HG03354 (cell line): ENCODE data around the gene BARHL1.

Experiments
- ATAC-seq: cut with Tn5 transposase; IDR thresholded peaks from one replicate; pipeline ENCODE4 v1.9.1; 2021; ENCODE audit warnings: mild to moderate bottlenecking; ENCODE audit not compliant: unreplicated experiment, poor library complexity, severe bottlenecking

The BARHL1 gene

GRCh38 chr9:132585954-132586829 is 3.8 kb downstream of the BARHL1 start:
- no peak for ATAC-seq

GRCh38 chr9:132586830-132587591 is 4.6 kb downstream of the BARHL1 start:
- ATAC-seq, result no peak

GRCh38 chr9:132587592-132587955 is 5.2 kb downstream of the BARHL1 start:
- ATAC-seq, result no peak

GRCh38 chr9:132588098-132588497 is 5.7 kb downstream of the BARHL1 start:
- no peak for ATAC-seq

- ATAC-seq, result no peak
These were observed 6.2 kb downstream of the BARHL1 start for GRCh38 chr9:132588501-132589147.

GRCh38 chr9:132589148-132590036 is 7.0 kb downstream of the BARHL1 start:
- no peak for ATAC-seq

GRCh38 chr9:132590037-132590317 is 7.6 kb downstream of the BARHL1 start:
- ATAC-seq, result no peak

GRCh38 chr9:132590318-132591182 is 8.1 kb downstream of the BARHL1 start:
- ATAC-seq, result no peak

- ATAC-seq, result no peak
These were observed 8.8 kb downstream of the BARHL1 start for GRCh38 chr9:132591244-132591643.

GRCh38 chr9:132591751-132592314 is 9.4 kb downstream of the BARHL1 start:
- ATAC-seq, result no peak

GRCh38 chr9:132592451-132592850 is 10.0 kb downstream of the BARHL1 start:
- ATAC-seq, result no peak

- no peak for ATAC-seq
These were observed 12.0 kb downstream of the BARHL1 start for GRCh38 chr9:132594412-132594811.

GRCh38 chr9:132595319-132595718 is 12.9 kb downstream of the BARHL1 start:
- no peak for ATAC-seq

- ATAC-seq, result no peak
These were observed 13.8 kb downstream of the BARHL1 start for GRCh38 chr9:132596200-132596599.

- no peak for ATAC-seq
These were observed 14.8 kb downstream of the BARHL1 start for GRCh38 chr9:132597073-132597775.

GRCh38 chr9:132600326-132600984 is 18.0 kb downstream of the BARHL1 start:
- ATAC-seq, result no peak

- ATAC-seq, result no peak
These were observed 19.8 kb downstream of the BARHL1 start for GRCh38 chr9:132602207-132602606.

- no peak for ATAC-seq
These were observed 23.0 kb downstream of the BARHL1 start for GRCh38 chr9:132605387-132605786.
